A673 (cell line): ENCODE results near the gene COPA.

Source experiments
- CTCF ChIP-seq: fragments of 300-800, 200-600 bp; sonication (generic); conservative IDR thresholded peaks from 2 replicates; pipeline ENCODE4 v1.5.1; 2017; ENCODE audit warnings: low read depth, mild to moderate bottlenecking, antibody characterized with exemption, low read length, moderate library complexity, mixed read lengths
- EZH2 ChIP-seq: fragments of 200-600 bp; sonication (generic); IDR thresholded peaks from 2 replicates; pipeline ENCODE4 v1.6.1; 2017; ENCODE audit warnings: borderline replicate concordance, low read depth, mild to moderate bottlenecking, mixed read lengths, antibody characterized with exemption, low read length; ENCODE audit not compliant: poor library complexity, severe bottlenecking

GRCh38 chr1:160371346-160371631, 28.2 kb upstream of the COPA start:
- TF ChIP-seq CTCF, result no peak
- no peak for TF ChIP-seq EZH2
